SK-N-SH treated with all-trans-retinoic acid at 6 μM for 48 hours (cell line): Measurements from ENCODE around the gene TEX2.

Experiments used
- ATAC-seq: fragments of 200-7000 bp; cut with Tn5 transposase; 3 replicates; pipeline ENCODE4 v1.9.1; 2020; ENCODE audit warnings: mild to moderate bottlenecking, moderate library complexity
- ARNTL ChIP-seq: fragments of 450-650 bp; formaldehyde crosslinking; IDR thresholded peaks from 2 replicates; pipeline ENCODE4 v1.5.0; 2020; ENCODE audit warnings: low read depth, mild to moderate bottlenecking, moderate library complexity, borderline replicate concordance
- BACH2 ChIP-seq: fragments of 250-450 bp; sonication (Bioruptor Pico); IDR thresholded peaks from 2 replicates; pipeline ENCODE4 v1.9.0; 2021; ENCODE audit warnings: mild to moderate bottlenecking, borderline replicate concordance
- CREB5 ChIP-seq: fragments of 250-450 bp; sonication (Bioruptor Pico); IDR thresholded peaks from 2 replicates; pipeline ENCODE4 v1.5.1; 2020; ENCODE audit warnings: low read depth, mild to moderate bottlenecking, moderate library complexity
- CSDC2 ChIP-seq: fragments of 250-450 bp; sonication (Bioruptor Pico); IDR thresholded peaks from 2 replicates; pipeline ENCODE4 v1.5.0; 2020; ENCODE audit warnings: mild to moderate bottlenecking, moderate library complexity
- ESRRG ChIP-seq: fragments of 250-450 bp; sonication (Bioruptor Pico); IDR thresholded peaks from 2 replicates; pipeline ENCODE4 v1.6.1; 2021; ENCODE audit warnings: mild to moderate bottlenecking
- GLIS3 ChIP-seq: fragments of 250-450 bp; sonication (Bioruptor Pico); IDR thresholded peaks from 2 replicates; pipeline ENCODE4 v1.5.0; 2020; ENCODE audit warnings: mild to moderate bottlenecking, moderate library complexity
- ISL1 ChIP-seq: fragments of 250-450 bp; sonication (Bioruptor Pico); IDR thresholded peaks from 2 replicates; pipeline ENCODE4 v2.1.2; 2022; ENCODE audit warnings: mild to moderate bottlenecking, moderate library complexity
- OSR1 ChIP-seq: fragments of 250-450 bp; sonication (Bioruptor Pico); IDR thresholded peaks from 2 replicates; pipeline ENCODE4 v1.8.0; 2022; ENCODE audit warnings: moderate library complexity, mild to moderate bottlenecking, inconsistent platforms
- PATZ1 ChIP-seq: fragments of 250-450 bp; sonication (Bioruptor Pico); IDR thresholded peaks from 2 replicates; pipeline ENCODE4 v1.8.0; 2020; ENCODE audit warnings: mild to moderate bottlenecking, moderate library complexity, borderline replicate concordance
- PPARA ChIP-seq: fragments of 250-450 bp; sonication (Bioruptor Pico); IDR thresholded peaks from 2 replicates; pipeline ENCODE4 v1.5.0; 2020; ENCODE audit warnings: mild to moderate bottlenecking, borderline replicate concordance
- RARB ChIP-seq: fragments of 250-450 bp; sonication (Bioruptor Pico); IDR thresholded peaks from 2 replicates; pipeline ENCODE4 v1.8.0; 2021; ENCODE audit warnings: mild to moderate bottlenecking, moderate library complexity
- TCF4 ChIP-seq: fragments of 250-450 bp; sonication (Bioruptor Pico); IDR thresholded peaks from 2 replicates; pipeline ENCODE4 v1.8.0; 2021; ENCODE audit warnings: mild to moderate bottlenecking, moderate library complexity, borderline replicate concordance
- TOX ChIP-seq: fragments of 250-450 bp; sonication (Bioruptor Pico); IDR thresholded peaks from 2 replicates; pipeline ENCODE4 v1.8.0; 2021; ENCODE audit warnings: mild to moderate bottlenecking, moderate library complexity, borderline replicate concordance
- TSHZ2 ChIP-seq: fragments of 250-450 bp; sonication (Bioruptor Pico); IDR thresholded peaks from 2 replicates; pipeline ENCODE4 v1.5.0; 2020; ENCODE audit warnings: mild to moderate bottlenecking, moderate library complexity
- ZC3H10 ChIP-seq: fragments of 250-450 bp; sonication (Bioruptor Pico); IDR thresholded peaks from 2 replicates; pipeline ENCODE4 v1.5.1; 2021; ENCODE audit warnings: mild to moderate bottlenecking, moderate library complexity
- ZFP3 ChIP-seq: fragments of 250-450 bp; sonication (Bioruptor Pico); IDR thresholded peaks from 2 replicates; pipeline ENCODE4 v1.5.0; 2020; ENCODE audit warnings: mild to moderate bottlenecking, moderate library complexity
- ZFP30 ChIP-seq: fragments of 450-650 bp; formaldehyde crosslinking; IDR thresholded peaks from 2 replicates; pipeline ENCODE4 v1.5.0; 2022; ENCODE audit warnings: mild to moderate bottlenecking, moderate library complexity
- ZNF565 ChIP-seq: fragments of 450-650 bp; formaldehyde crosslinking; conservative IDR thresholded peaks from 2 replicates; pipeline ENCODE4 v1.5.0; 2020; ENCODE audit warnings: low read depth, mild to moderate bottlenecking, moderate library complexity
- ZNF8 ChIP-seq: fragments of 450-650 bp; formaldehyde crosslinking; IDR thresholded peaks from 2 replicates; pipeline ENCODE4 v1.5.0; 2020; ENCODE audit warnings: mild to moderate bottlenecking, moderate library complexity

TEX2 gene

GRCh38 chr17:64282753-64283080 is 19.7 kb upstream of the TEX2 start:
- no peak for TF ChIP-seq BACH2 (CRISPR knock-in tag)
- no peak for TF ChIP-seq TOX (CRISPR knock-in tag)
- TF ChIP-seq CREB5 (CRISPR knock-in tag): no peak
- no peak for ATAC-seq

- ATAC-seq: peak; percentile 81
- no peak for TF ChIP-seq ZNF8
- TF ChIP-seq ZFP3 (CRISPR knock-in tag): no peak
- no peak for TF ChIP-seq RARB
- no peak for TF ChIP-seq CREB5 (CRISPR knock-in tag)
- TF ChIP-seq PPARA: no peak
These were observed 19.1 kb upstream of the TEX2 start for GRCh38 chr17:64281962-64282752.

- TF ChIP-seq OSR1 (no peak), TCF4 (CRISPR knock-in tag) (no peak), ZNF565 (CRISPR knock-in tag) (no peak), PPARA (no peak), ZC3H10 (CRISPR knock-in tag) (no peak), ARNTL (no peak), CSDC2 (CRISPR knock-in tag) (no peak), GLIS3 (no peak), PATZ1 (CRISPR knock-in tag) (no peak), RARB (no peak), ZFP3 (CRISPR knock-in tag) (no peak), TSHZ2 (CRISPR knock-in tag) (no peak), ZNF8 (no peak), ISL1 (CRISPR knock-in tag) (no peak), TOX (CRISPR knock-in tag) (no peak), CREB5 (CRISPR knock-in tag) (no peak), ZFP30 (no peak), ESRRG (no peak)
- no peak; the same call in 2 of the 3 replicates for ATAC-seq
These were observed 15.6 kb upstream of the TEX2 start for GRCh38 chr17:64278614-64279013.

- TF ChIP-seq PPARA (no peak), CSDC2 (CRISPR knock-in tag) (no peak), ZNF565 (CRISPR knock-in tag) (no peak), ESRRG (no peak), ZNF8 (no peak), ZFP30 (no peak), BACH2 (CRISPR knock-in tag) (no peak), OSR1 (no peak), CREB5 (CRISPR knock-in tag) (no peak), ZFP3 (CRISPR knock-in tag) (no peak)
- ATAC-seq: no peak
These were observed 14.9 kb upstream of the TEX2 start for GRCh38 chr17:64277831-64278562.
